ENCODE results near the gene OR5K2. TPM values are rescaled to one million over a fixed set of nuclear protein-coding genes. Genes with fewer than 3 reads are reported as not detected.

Gene OR5K2
- not detected for total RNA-seq

DNA sequence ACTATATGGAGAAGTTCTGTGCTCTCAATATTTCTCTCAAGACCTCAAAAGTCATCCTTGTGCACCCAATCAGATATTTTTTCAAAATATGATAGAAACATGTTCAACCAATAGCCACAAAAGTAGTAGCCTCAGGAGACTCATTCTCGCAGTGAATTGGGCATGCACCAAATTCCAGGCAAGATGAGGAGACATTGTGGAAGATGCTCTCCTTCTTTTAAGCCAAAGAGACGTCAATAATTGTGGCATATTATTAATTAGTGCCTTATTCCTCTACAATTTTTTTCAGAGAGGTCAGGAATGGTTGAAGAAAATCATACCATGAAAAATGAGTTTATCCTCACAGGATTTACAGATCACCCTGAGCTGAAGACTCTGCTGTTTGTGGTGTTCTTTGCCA, at the start of gene OR5K2:
OR5K2 (plus strand) TSS at position 301 of the 400 bp plus-strand sequence; CDS start at position 301, 0 bp downstream.
- Histone ChIP-seq H3K4me1 (ENCODE audit: insufficient read depth, low read length) (no peaks in the 10 kb centered on the region), H3K9me3 (ENCODE audit: low read depth, low read length) (no peaks in the 10 kb centered on the region), H3K4me3 (ENCODE audit: low read length) (no peak within 1 kb of the TSS), H3K27me3 (ENCODE audit: insufficient read depth, low read length) (no peaks in the 10 kb centered on the region)

DNA sequence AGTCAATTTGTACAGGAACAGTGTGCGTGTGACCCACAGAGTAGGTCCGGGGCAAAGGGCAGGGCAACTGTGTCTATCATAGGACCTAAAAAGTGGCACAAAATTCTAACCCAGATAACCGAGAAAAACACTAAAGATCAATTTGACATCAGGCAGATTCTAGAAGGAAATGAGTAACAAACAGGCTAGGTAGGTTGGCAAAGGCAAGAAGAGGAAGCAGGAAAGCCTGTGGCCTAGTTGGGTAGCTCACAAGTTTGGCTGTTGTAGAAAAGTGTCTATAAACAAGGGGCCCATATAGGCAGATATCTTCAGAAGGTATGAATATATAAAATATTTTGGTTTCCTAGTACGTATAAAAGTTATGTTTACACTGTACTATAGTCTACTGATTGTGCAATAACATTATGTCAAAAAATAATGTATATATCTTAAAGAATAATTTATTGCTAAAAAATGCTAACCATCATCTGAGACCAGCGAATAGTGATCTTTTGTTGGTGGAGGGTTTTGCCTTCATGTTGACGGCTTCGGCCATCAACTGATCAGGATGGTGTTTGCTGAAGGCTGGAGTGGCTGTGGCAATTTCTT, 47.8 kb upstream of the OR5K2 start:
- Histone ChIP-seq H3K9me3 (ENCODE audit: low read depth, low read length) (no peaks in the 10 kb centered on the region), H3K27me3 (ENCODE audit: insufficient read depth, low read length) (no peaks in the 10 kb centered on the region), H3K4me1 (ENCODE audit: insufficient read depth, low read length) (no peaks in the 10 kb centered on the region), H3K4me3 (ENCODE audit: low read length) (no peak overlapping the region)

DNA sequence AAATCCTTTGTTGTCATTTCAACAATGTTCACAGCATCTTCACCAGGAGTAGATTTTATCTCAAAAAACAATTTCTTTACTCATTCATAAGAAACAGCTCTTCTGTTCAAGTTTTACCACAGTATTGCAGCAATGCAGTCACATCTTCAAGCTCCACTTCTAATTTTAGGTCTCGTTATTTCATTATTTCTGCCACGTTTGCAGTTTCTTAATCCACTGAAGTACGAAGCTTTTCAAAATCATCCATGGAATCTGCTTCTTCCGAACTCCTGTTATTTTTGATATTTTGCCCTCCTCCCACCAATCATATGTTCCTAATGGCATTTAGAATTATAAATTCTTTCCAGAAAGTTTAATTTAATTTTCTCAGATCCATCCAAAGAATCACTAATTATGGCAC, 47.1 kb upstream of the OR5K2 start:
- H3K9me3 ChIP-seq (ENCODE audit: low read depth, low read length), result no peaks in the 10 kb centered on the region
- H3K4me1 ChIP-seq (ENCODE audit: insufficient read depth, low read length), result no peaks in the 10 kb centered on the region
- no peak overlapping the region for H3K4me3 ChIP-seq (ENCODE audit: low read length)
- H3K27me3 ChIP-seq (ENCODE audit: insufficient read depth, low read length), result no peaks in the 10 kb centered on the region

DNA sequence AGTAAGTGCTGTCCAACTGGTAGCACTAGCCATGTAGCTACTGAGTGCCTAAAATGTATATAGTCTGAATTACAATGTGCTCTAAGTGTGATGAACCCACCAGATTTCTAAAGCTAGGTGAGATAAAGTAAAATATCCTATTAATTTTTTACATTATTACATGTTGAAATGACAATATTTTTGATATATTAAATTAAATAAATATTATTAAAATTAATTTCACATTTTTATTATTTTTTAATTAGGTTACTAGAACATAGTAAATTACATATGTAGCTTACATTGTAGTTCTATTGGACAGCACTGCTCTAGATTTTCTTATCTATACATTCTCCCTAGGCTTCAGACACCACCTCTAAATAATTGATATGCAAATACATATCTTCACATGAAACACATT, 43.7 kb upstream of the OR5K2 start:
- no peaks in the 10 kb centered on the region for H3K27me3 ChIP-seq (ENCODE audit: insufficient read depth, low read length)
- H3K9me3 ChIP-seq (ENCODE audit: low read depth, low read length), result no peaks in the 10 kb centered on the region
- H3K4me1 ChIP-seq (ENCODE audit: insufficient read depth, low read length), result no peaks in the 10 kb centered on the region
- H3K4me3 ChIP-seq (ENCODE audit: low read length), result no peak overlapping the region

DNA sequence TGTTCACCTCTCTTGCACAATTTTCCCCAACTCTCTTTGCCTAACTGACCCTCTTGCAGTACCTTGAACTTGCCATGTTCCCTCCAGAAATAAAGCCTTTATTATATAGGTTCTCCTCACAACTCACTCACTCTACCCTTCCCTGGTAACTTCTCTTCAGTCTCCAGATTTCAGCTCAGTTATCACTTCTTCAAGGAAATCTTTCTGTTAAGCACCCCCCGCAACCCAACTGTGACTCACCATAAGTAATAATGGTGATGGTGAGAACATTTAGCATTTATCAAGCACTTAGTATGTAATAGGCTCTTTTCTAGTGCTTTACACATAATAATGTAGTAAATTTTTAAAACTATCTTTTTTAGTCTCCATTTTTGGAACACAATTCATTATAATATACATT, 42.6 kb upstream of the OR5K2 start:
- H3K4me1 ChIP-seq (ENCODE audit: insufficient read depth, low read length), result no peaks in the 10 kb centered on the region
- H3K9me3 ChIP-seq (ENCODE audit: low read depth, low read length), result no peaks in the 10 kb centered on the region
- H3K4me3 ChIP-seq (ENCODE audit: low read length), result no peak overlapping the region

DNA sequence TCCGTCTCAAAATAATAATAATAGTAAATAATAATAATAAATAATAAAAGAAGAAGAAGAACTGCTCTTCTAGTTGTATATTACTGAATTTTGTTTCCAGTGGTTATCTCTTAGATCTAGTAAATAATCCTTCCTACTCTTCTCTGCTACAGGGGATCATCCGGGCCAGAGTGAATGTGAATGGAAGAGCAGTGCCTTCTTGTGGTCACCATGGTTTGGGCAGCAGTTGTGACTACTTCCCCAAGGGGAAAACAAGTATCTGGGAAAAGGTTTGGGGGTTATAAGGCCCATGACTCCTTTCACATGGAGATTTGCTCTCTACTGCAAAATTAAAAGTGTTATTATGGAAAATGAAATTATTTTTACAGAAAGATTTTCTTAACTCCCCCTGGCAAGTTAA, 39.9 kb upstream of the OR5K2 start:
- H3K9me3 ChIP-seq (ENCODE audit: low read depth, low read length), result no peaks in the 10 kb centered on the region
- no peaks in the 10 kb centered on the region for H3K27me3 ChIP-seq (ENCODE audit: insufficient read depth, low read length)
- no peaks in the 10 kb centered on the region for H3K4me1 ChIP-seq (ENCODE audit: insufficient read depth, low read length)
- no peak overlapping the region for H3K4me3 ChIP-seq (ENCODE audit: low read length)

More for the DNA sequence above, 42.6 kb upstream of the OR5K2 start:
- no peaks in the 10 kb centered on the region for H3K27me3 ChIP-seq (ENCODE audit: insufficient read depth, low read length)

DNA sequence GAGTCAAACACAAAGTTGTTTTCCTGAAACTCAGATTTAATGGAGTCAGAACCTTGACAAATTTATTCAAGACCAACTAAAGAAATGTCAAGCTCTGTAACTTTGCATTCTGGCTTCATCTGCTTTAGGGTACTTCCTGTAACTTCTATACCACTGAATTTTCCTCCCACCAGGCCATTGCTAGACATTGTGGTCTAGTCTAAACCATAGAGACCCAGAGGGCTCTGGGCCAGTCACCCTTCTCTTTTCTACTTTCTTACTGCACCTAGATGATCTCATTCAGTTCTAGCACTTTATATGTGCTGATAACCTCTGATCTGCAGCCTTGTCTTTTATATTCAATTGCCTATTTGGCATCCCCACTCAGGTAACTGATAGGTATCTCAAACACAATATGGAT, 37.3 kb upstream of the OR5K2 start:
- Histone ChIP-seq H3K27me3 (ENCODE audit: insufficient read depth, low read length) (no peaks in the 10 kb centered on the region), H3K4me1 (ENCODE audit: insufficient read depth, low read length) (no peaks in the 10 kb centered on the region), H3K9me3 (ENCODE audit: low read depth, low read length) (no peaks in the 10 kb centered on the region)

DNA sequence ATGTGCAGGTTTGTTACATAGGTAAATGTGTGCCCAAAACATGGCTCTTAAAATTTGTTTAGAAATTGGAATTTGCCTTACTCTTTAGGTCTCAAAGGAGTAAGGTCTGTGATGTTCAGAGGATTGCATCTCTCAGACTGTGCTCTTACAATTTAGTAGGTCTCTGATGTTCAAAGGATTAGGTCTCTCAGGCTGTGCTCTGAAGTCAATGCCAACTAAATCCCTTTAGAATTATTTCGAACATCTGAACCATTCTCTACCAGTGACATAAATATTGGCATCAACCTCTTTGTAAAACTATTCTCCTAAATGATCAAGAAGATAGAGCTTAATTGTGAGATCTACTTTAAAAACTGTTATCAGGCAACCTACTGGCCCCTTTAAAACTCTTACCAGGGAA, 34.6 kb upstream of the OR5K2 start, which contains the start of gene OR5K1:
OR5K1 (plus strand) TSS at position 301 of the 400 bp plus-strand sequence. CDS start 6,376 bp downstream, outside the sequence.
- Histone ChIP-seq H3K27me3 (ENCODE audit: insufficient read depth, low read length) (no peaks in the 10 kb centered on the region), H3K9me3 (ENCODE audit: low read depth, low read length) (no peaks in the 10 kb centered on the region), H3K4me1 (ENCODE audit: insufficient read depth, low read length) (no peaks in the 10 kb centered on the region)

More for the DNA sequence above, 37.3 kb upstream of the OR5K2 start:
- H3K4me3 ChIP-seq (ENCODE audit: low read length), result no peak overlapping the region

DNA sequence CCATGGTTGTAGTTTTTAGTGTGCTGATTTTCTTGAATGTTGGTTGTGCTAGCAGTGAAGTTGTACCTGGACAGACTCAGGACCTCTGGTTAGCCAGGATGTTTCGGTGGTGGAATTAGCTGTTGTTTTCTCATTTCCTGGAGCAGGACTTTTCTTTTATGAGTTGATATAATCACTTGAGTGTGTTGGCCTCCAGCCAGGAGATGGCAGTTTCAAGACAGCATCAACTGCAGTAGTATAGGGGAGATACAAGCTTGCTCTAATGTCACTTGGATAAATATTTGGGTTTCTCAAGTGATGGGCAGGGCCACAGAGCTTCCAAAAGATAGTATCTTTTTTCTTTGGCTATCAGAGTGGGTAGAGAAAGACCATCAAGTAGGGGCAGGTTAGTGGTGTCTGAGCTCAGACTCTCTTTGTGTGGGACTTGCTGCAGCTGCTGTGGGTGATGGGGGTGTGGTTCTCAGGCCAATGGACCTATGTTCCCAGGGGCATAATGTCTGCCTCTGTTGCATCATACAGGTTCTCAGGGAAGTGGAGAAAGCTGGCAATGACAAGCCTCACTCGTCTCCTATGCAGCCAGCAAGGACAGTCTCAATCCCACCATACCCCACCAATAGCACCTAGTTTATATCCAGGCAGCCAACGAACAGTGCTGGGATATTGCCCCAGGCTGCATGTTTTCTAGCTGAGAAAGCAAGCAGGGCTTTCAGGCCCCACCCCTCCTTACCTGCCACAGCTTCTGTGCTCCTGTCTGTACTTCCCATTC, 14.6 kb upstream of the OR5K2 start:
- Histone ChIP-seq H3K9me3 (ENCODE audit: low read depth, low read length) (peaks cover 16% of the 10 kb centered on the region), H3K4me3 (ENCODE audit: low read length) (no peak overlapping the region)

More for the DNA sequence above, 34.6 kb upstream of the OR5K2 start, which contains the start of gene OR5K1:
- H3K4me3 ChIP-seq (ENCODE audit: low read length), result no peak within 1 kb of the TSS

DNA sequence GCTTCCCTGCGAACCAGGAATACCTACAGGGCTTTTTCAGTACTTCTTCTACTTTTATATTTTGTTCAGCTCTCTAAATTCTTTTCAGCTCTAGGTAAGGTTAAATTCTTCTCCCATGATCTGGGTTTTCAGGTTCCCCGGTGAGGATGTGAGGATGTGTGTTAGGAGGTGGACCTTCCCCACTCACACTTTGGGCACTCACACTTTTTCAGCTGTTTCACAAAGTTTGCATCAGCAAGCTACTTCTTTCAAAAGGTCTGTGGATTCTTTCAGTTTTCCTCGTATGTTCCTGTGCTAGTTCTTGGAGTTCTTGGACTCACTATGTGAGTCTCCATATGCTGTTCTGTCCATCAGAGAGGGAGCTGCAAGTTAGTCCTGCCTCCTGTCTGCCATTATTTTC, 13.9 kb upstream of the OR5K2 start:
- Histone ChIP-seq H3K4me3 (ENCODE audit: low read length) (no peak overlapping the region), H3K27me3 (ENCODE audit: insufficient read depth, low read length) (peaks cover 3% of the 10 kb centered on the region), H3K9me3 (ENCODE audit: low read depth, low read length) (peaks cover 22% of the 10 kb centered on the region), H3K4me1 (ENCODE audit: insufficient read depth, low read length) (no peaks in the 10 kb centered on the region)

More for the DNA sequence above, 14.6 kb upstream of the OR5K2 start:
- no peaks in the 10 kb centered on the region for H3K27me3 ChIP-seq (ENCODE audit: insufficient read depth, low read length)
- H3K4me1 ChIP-seq (ENCODE audit: insufficient read depth, low read length), result no peaks in the 10 kb centered on the region

DNA sequence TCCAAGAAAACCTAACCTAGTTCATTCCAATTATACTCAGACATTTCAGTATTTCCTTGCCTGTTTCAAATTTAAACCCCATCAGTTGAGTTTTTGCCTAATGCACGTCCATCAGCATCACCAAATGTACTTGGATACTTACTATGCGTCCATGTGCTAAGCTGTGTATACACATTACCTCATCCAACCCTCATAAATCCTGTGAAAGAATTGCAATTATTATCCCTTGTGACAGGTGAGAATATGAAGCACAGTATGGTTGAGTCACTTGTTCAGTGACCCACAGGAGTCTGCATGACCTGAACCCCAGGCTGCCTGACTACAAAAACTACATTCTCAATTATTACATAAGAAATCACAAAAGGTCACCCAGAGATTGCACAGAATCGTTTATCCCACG, 2.5 kb downstream of the OR5K2 start:
- Histone ChIP-seq H3K4me3 (ENCODE audit: low read length) (no peak overlapping the region), H3K4me1 (ENCODE audit: insufficient read depth, low read length) (no peaks in the 10 kb centered on the region), H3K27me3 (ENCODE audit: insufficient read depth, low read length) (no peaks in the 10 kb centered on the region), H3K9me3 (ENCODE audit: low read depth, low read length) (no peaks in the 10 kb centered on the region)

DNA sequence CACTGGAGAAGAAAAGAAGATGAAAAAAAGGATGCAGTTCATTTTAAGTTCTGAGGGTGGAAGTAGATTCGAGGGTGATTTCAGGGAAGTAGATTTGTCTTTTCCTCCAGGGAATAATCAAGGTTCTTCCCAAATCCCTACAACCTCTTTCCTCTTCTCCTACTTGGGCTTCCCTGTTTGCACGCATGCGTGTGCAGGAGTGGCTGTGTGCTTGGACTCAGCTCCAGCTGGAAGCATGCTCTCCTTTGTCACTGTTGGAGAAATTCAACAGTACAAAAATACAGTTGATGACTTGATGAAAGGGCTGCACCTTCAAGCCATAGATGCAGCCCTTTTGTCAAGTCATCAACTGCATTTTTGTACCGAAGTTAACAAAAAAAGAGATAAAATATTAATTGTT, 3.8 kb downstream of the OR5K2 start:
- Histone ChIP-seq H3K4me3 (ENCODE audit: low read length) (no peak overlapping the region), H3K9me3 (ENCODE audit: low read depth, low read length) (no peaks in the 10 kb centered on the region), H3K4me1 (ENCODE audit: insufficient read depth, low read length) (no peaks in the 10 kb centered on the region), H3K27me3 (ENCODE audit: insufficient read depth, low read length) (no peaks in the 10 kb centered on the region)

DNA sequence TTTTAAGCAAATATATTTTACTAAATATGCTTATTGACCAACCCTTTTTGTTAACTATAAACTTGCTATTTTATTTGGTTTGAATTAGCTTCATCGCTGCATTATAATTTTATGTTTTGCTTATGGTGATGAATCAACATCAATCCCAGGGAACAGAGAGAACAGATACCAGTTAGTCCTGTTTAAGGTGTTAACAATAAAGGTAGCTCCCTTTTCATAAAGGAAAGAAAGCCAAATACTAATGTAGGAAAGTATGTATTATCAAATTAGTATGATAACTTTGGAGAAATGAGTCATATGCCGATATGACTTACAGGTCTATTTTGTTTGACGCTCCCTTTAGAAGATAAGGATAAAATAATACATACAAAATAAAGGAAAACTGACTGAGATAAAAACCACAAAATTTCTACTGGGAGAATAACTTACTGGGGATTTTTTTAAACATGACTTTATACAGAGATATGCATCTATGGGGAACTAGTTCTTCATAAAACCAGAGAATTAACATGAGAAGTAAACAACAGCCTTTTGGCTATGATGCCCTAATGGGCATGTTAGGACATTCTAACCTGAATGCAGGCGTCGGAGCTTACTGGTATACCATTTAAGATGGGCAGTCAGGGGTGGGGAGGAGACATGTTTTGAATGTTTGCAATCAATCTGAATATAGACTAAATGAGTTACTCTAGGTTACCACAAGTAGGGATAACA, 4.5 kb downstream of the OR5K2 start:
- Histone ChIP-seq H3K27me3 (ENCODE audit: insufficient read depth, low read length) (no peaks in the 10 kb centered on the region), H3K4me1 (ENCODE audit: insufficient read depth, low read length) (no peaks in the 10 kb centered on the region), H3K4me3 (ENCODE audit: low read length) (no peak overlapping the region), H3K9me3 (ENCODE audit: low read depth, low read length) (no peaks in the 10 kb centered on the region)

DNA sequence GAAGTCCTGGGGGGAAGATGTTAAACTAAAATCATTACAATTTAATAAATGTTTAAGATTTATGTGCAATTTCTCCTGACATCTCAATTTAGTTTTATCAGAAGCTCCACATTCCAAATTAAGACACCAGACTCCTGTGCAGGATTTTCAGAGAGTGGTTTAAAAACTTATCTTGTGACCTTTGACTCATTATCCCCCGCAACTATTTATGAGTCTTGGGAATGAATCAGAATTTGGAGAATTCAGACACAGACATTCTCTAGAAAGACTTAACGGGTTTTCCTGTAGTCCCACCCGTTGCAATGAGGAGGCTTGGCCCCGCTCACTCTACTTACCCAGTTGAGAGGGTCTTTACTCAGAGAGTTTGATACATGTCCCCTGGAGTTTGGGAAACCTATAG, 7.1 kb downstream of the OR5K2 start:
- Histone ChIP-seq H3K4me3 (ENCODE audit: low read length) (no peak overlapping the region), H3K27me3 (ENCODE audit: insufficient read depth, low read length) (no peaks in the 10 kb centered on the region), H3K9me3 (ENCODE audit: low read depth, low read length) (no peaks in the 10 kb centered on the region), H3K4me1 (ENCODE audit: insufficient read depth, low read length) (no peaks in the 10 kb centered on the region)

DNA sequence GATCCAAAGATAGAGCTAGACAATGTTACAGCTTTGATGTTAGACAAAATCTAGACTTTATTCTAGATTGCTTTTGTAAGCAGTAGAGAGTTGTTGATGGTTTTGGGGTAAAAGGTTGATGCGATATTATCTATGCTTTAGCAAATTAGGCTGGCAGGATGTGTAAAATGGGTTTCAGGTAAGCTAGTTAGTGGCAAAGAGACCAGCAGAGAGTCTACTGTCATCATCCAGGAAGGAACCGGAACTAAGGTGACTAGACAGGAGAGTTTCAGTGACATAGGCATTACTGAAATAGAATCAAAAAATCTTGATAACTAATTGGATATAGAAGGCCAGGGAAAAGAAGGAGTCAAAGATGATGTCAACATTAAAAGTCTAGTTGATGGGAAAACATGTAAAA, 11.1 kb downstream of the OR5K2 start:
- no peak overlapping the region for H3K4me3 ChIP-seq (ENCODE audit: low read length)
- H3K4me1 ChIP-seq (ENCODE audit: insufficient read depth, low read length), result peaks cover 6% of the 10 kb centered on the region
- no peaks in the 10 kb centered on the region for H3K9me3 ChIP-seq (ENCODE audit: low read depth, low read length)
- H3K27me3 ChIP-seq (ENCODE audit: insufficient read depth, low read length), result no peaks in the 10 kb centered on the region
